ENCODE measurements around the gene GLT6D1. TPM values are rescaled to one million over a fixed set of nuclear protein-coding genes. Genes with fewer than 3 reads are reported as not detected.

The GLT6D1 gene
- total and polyA plus RNA-seq, 2 of the 8 experiments (the other 6 are each of a cell fraction or from before 2014, with no cell fraction given): 1.3 to 2.1 TPM

DNA sequence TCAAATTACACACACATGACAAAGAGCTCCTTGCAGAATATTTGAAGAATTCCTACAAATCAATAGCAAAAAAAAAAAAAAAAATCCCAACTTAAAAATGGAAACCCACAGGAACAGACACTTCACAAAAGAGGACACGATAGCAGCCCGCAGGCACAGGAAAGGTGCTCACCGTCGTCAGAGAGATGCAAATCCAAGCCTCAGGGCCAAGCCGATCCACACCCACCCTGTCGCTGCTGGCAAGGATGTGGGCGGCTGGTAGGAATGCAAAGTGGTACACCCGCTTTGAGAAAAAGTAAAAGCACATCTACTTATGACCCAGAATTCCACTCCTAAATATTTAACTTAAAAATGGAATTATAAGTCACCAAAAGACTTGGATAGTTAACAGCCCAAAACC is 34.6 kb upstream of the GLT6D1 start (continued):
- TF ChIP-seq, protein P1, sequence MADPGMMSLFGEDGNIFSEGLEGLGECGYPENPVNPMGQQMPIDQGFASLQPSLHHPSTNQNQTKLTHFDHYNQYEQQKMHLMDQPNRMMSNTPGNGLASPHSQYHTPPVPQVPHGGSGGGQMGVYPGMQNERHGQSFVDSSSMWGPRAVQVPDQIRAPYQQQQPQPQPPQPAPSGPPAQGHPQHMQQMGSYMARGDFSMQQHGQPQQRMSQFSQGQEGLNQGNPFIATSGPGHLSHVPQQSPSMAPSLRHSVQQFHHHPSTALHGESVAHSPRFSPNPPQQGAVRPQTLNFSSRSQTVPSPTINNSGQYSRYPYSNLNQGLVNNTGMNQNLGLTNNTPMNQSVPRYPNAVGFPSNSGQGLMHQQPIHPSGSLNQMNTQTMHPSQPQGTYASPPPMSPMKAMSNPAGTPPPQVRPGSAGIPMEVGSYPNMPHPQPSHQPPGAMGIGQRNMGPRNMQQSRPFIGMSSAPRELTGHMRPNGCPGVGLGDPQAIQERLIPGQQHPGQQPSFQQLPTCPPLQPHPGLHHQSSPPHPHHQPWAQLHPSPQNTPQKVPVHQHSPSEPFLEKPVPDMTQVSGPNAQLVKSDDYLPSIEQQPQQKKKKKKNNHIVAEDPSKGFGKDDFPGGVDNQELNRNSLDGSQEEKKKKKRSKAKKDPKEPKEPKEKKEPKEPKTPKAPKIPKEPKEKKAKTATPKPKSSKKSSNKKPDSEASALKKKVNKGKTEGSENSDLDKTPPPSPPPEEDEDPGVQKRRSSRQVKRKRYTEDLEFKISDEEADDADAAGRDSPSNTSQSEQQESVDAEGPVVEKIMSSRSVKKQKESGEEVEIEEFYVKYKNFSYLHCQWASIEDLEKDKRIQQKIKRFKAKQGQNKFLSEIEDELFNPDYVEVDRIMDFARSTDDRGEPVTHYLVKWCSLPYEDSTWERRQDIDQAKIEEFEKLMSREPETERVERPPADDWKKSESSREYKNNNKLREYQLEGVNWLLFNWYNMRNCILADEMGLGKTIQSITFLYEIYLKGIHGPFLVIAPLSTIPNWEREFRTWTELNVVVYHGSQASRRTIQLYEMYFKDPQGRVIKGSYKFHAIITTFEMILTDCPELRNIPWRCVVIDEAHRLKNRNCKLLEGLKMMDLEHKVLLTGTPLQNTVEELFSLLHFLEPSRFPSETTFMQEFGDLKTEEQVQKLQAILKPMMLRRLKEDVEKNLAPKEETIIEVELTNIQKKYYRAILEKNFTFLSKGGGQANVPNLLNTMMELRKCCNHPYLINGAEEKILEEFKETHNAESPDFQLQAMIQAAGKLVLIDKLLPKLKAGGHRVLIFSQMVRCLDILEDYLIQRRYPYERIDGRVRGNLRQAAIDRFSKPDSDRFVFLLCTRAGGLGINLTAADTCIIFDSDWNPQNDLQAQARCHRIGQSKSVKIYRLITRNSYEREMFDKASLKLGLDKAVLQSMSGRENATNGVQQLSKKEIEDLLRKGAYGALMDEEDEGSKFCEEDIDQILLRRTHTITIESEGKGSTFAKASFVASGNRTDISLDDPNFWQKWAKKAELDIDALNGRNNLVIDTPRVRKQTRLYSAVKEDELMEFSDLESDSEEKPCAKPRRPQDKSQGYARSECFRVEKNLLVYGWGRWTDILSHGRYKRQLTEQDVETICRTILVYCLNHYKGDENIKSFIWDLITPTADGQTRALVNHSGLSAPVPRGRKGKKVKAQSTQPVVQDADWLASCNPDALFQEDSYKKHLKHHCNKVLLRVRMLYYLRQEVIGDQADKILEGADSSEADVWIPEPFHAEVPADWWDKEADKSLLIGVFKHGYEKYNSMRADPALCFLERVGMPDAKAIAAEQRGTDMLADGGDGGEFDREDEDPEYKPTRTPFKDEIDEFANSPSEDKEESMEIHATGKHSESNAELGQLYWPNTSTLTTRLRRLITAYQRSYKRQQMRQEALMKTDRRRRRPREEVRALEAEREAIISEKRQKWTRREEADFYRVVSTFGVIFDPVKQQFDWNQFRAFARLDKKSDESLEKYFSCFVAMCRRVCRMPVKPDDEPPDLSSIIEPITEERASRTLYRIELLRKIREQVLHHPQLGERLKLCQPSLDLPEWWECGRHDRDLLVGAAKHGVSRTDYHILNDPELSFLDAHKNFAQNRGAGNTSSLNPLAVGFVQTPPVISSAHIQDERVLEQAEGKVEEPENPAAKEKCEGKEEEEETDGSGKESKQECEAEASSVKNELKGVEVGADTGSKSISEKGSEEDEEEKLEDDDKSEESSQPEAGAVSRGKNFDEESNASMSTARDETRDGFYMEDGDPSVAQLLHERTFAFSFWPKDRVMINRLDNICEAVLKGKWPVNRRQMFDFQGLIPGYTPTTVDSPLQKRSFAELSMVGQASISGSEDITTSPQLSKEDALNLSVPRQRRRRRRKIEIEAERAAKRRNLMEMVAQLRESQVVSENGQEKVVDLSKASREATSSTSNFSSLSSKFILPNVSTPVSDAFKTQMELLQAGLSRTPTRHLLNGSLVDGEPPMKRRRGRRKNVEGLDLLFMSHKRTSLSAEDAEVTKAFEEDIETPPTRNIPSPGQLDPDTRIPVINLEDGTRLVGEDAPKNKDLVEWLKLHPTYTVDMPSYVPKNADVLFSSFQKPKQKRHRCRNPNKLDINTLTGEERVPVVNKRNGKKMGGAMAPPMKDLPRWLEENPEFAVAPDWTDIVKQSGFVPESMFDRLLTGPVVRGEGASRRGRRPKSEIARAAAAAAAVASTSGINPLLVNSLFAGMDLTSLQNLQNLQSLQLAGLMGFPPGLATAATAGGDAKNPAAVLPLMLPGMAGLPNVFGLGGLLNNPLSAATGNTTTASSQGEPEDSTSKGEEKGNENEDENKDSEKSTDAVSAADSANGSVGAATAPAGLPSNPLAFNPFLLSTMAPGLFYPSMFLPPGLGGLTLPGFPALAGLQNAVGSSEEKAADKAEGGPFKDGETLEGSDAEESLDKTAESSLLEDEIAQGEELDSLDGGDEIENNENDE (IDR thresholded peaks at IDR 0.05; ENCODE audit: insufficient replicate concordance, low read length): no peak
- TF ChIP-seq TCF12 (IDR thresholded peaks at IDR 0.05; ENCODE audit: low read depth, low read length) (no peak), SIRT6 (IDR thresholded peaks at IDR 0.05; ENCODE audit: low read length) (no peak), CBX8 (IDR thresholded peaks at IDR 0.05; ENCODE audit: borderline replicate concordance, low read depth, low read length) (no peak), CEBPB (IDR thresholded peaks at IDR 0.05; ENCODE audit: low read depth, low read length) (no peak), KDM5A (IDR thresholded peaks at IDR 0.05; ENCODE audit: low read length) (no peak)
- TF ChIP-seq, protein P2, sequence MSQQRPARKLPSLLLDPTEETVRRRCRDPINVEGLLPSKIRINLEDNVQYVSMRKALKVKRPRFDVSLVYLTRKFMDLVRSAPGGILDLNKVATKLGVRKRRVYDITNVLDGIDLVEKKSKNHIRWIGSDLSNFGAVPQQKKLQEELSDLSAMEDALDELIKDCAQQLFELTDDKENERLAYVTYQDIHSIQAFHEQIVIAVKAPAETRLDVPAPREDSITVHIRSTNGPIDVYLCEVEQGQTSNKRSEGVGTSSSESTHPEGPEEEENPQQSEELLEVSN (IDR thresholded peaks at IDR 0.05): no peak

Data from H1 (cell line).